A673 (cell line): ENCODE measurements around the gene PF4V1. TPM values are rescaled to one million over a fixed set of nuclear protein-coding genes. Genes with fewer than 3 reads are reported as not detected.

Experiments used
- BruUV-seq: library from RNA; stranded (reverse); fragments of 400-500 nt; replicated peaks from 2 replicates; lab custom pipeline; 2021; lab: Mats Ljungman, UMichigan
- CTCF ChIA-PET: fragments of 300-600 bp; sonication (Branson Sonifier 250); formaldehyde crosslinking; loops from one replicate; lab custom pipeline; 2022; ENCODE audit warnings: antibody characterized with exemption; lab: Charles Lee
- POLR2A ChIA-PET: fragments of 300-600 bp; sonication (Branson Sonifier 250); formaldehyde crosslinking; loops from one replicate; lab custom pipeline; 2022; ENCODE audit warnings: antibody characterized with exemption; ENCODE audit not compliant: low non-redundant PET; lab: Charles Lee
- DNase-seq: peaks from one replicate; pipeline ENCODE4 v3.0.0-alpha.2; 2015; ENCODE audit warnings: low spot score
- H3K27ac ChIP-seq: fragments of 200-600 bp; sonication (generic); 2 replicates; pipeline ENCODE4 v1.5.1; 2016; ENCODE audit warnings: mixed run types, low read depth, mild to moderate bottlenecking, mixed read lengths, antibody characterized with exemption, low read length; ENCODE audit not compliant: poor library complexity, severe bottlenecking
- H3K27me3 ChIP-seq: fragments of 200-600 bp; sonication (generic); replicated peaks from 2 replicates; pipeline ENCODE4 v1.6.1; 2017; ENCODE audit warnings: mixed run types, low read depth, mild to moderate bottlenecking, mixed read lengths, antibody characterized with exemption, low read length; ENCODE audit not compliant: insufficient read depth, poor library complexity
- H3K36me3 ChIP-seq: fragments of 200-600 bp; sonication (generic); 2 replicates; pipeline ENCODE4 v1.6.1; 2016; ENCODE audit warnings: mixed run types, mild to moderate bottlenecking, mixed read lengths, antibody characterized with exemption, low read length; ENCODE audit not compliant: insufficient read depth, poor library complexity, severe bottlenecking
- H3K4me1 ChIP-seq: fragments of 200-600 bp; sonication (generic); 2 replicates; pipeline ENCODE4 v1.6.1; 2017; ENCODE audit warnings: mixed run types, mild to moderate bottlenecking, mixed read lengths, antibody characterized with exemption, low read length; ENCODE audit not compliant: insufficient read depth, poor library complexity, severe bottlenecking
- H3K4me3 ChIP-seq: fragments of 200-600 bp; sonication (generic); 2 replicates; pipeline ENCODE4 v1.5.1; 2016; ENCODE audit warnings: low read depth, mixed run types, mild to moderate bottlenecking, mixed read lengths, low read length; ENCODE audit not compliant: poor library complexity, severe bottlenecking
- H3K9me3 ChIP-seq: fragments of 200-600 bp; sonication (generic); 2 replicates; pipeline ENCODE4 v1.6.1; 2016; ENCODE audit warnings: mixed run types, low read depth, mild to moderate bottlenecking, mixed read lengths, antibody characterized with exemption, low read length; ENCODE audit not compliant: poor library complexity, severe bottlenecking
- EZH2 ChIP-seq: fragments of 200-600 bp; sonication (generic); IDR thresholded peaks from 2 replicates; pipeline ENCODE4 v1.6.1; 2017; ENCODE audit warnings: borderline replicate concordance, low read depth, mild to moderate bottlenecking, mixed read lengths, antibody characterized with exemption, low read length; ENCODE audit not compliant: poor library complexity, severe bottlenecking
- intact Hi-C: fragments of 100-400 bp; cut with micrococcal nuclease; formaldehyde crosslinking; loops from one replicate; pipeline ENCODE4 v1.10.0; 2022; ENCODE audit not compliant: unreplicated experiment
- total RNA-seq: library from RNA; stranded (reverse); gene quantifications from 2 replicates; pipeline ENCODE4 v1.2.3, GENCODE V29; 2021
- TF ChIP-seq, protein P1 (sequence below): fragments of 300-800, 200-600 bp; sonication (generic); conservative IDR thresholded peaks from 2 replicates; pipeline ENCODE4 v1.5.1; 2017; ENCODE audit warnings: low read depth, mild to moderate bottlenecking, antibody characterized with exemption, low read length, moderate library complexity, mixed read lengths

Gene PF4V1
- total RNA-seq, 1 experiment from 2014 or later = not detected

- no peak overlapping the region for H3K4me3 ChIP-seq
- no peaks in the 10 kb centered on the region for H3K36me3 ChIP-seq
- H3K27ac ChIP-seq = no peak overlapping the region
- BruUV-seq = no TSS peak
- no peaks in the 10 kb centered on the region for H3K27me3 ChIP-seq
- DNase-seq = no peak
- H3K4me1 ChIP-seq = no peaks in the 10 kb centered on the region
- no peaks in the 10 kb centered on the region for H3K9me3 ChIP-seq
- TF ChIP-seq, protein P1, sequence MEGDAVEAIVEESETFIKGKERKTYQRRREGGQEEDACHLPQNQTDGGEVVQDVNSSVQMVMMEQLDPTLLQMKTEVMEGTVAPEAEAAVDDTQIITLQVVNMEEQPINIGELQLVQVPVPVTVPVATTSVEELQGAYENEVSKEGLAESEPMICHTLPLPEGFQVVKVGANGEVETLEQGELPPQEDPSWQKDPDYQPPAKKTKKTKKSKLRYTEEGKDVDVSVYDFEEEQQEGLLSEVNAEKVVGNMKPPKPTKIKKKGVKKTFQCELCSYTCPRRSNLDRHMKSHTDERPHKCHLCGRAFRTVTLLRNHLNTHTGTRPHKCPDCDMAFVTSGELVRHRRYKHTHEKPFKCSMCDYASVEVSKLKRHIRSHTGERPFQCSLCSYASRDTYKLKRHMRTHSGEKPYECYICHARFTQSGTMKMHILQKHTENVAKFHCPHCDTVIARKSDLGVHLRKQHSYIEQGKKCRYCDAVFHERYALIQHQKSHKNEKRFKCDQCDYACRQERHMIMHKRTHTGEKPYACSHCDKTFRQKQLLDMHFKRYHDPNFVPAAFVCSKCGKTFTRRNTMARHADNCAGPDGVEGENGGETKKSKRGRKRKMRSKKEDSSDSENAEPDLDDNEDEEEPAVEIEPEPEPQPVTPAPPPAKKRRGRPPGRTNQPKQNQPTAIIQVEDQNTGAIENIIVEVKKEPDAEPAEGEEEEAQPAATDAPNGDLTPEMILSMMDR = no peak
- no peak for TF ChIP-seq EZH2
- POLR2A ChIA-PET = no interaction called here
- CTCF ChIA-PET = no interaction called here
- intact Hi-C loops = no loop called here
Measured at GRCh38 chr4:73870768-73871167, 17.7 kb downstream of the PF4V1 start.

DNA sequence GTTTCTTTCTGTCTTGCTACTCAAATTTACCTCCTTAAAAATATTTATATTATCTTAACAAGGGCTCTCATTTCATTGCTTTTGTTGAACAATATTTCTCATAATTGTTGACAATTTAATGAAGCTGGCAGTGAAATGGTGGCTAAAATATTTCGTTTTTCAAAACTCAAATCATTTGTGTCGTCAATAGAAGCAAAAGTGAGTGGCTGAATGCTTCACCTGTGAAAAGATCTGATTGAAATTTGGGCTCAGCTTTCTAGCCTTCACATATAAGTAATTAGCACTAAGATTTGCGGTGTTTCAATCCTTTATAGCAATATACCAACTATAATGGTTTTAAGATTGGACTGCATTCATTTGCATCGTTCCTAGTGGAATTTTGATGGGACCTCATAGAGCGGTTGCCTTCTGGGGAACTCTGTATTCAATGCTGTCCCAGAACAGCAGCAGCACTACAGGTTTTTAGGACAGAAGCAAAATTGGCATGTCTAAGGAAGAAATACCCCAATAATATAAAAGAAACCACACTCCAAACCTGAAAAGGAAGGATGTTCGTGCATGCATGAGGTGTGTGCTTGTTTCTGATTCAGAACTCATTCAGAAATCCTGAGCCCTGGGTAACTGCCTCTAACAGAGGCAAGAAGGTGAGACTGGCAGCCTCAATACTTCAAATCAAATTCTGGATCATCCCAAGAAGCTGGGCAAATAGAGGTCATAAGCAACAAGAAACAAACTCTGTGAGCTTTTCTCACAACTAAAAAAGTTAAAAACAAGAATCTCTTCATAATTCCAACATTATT, 18.6 kb downstream of the PF4V1 start:
- no peak for TF ChIP-seq EZH2
- TF ChIP-seq, protein P1 = no peak
- no peak for DNase-seq
- Histone ChIP-seq H3K4me1 (no peaks in the 10 kb centered on the region), H3K4me3 (no peak overlapping the region), H3K27me3 (no peaks in the 10 kb centered on the region), H3K36me3 (no peaks in the 10 kb centered on the region), H3K9me3 (no peaks in the 10 kb centered on the region), H3K27ac (no peak overlapping the region)
- no TSS peak for BruUV-seq
- ChIA-PET POLR2A (no interaction called here), CTCF (no interaction called here)
- intact Hi-C loops = no loop called here

- no peak overlapping the region for H3K27ac ChIP-seq
- H3K27me3 ChIP-seq = no peaks in the 10 kb centered on the region
- no peaks in the 10 kb centered on the region for H3K4me1 ChIP-seq
- CTCF ChIA-PET = no interaction called here
- BruUV-seq = no TSS peak
- H3K4me3 ChIP-seq = no peak overlapping the region
- POLR2A ChIA-PET = no interaction called here
- intact Hi-C loops = no loop called here
- DNase-seq = no peak
- H3K36me3 ChIP-seq = no peaks in the 10 kb centered on the region
- no peaks in the 10 kb centered on the region for H3K9me3 ChIP-seq
- TF ChIP-seq, protein P1 = no peak
- no peak for TF ChIP-seq EZH2
Measured at GRCh38 chr4:73872316-73873108, 19.4 kb downstream of the PF4V1 start.
